Measurements from ENCODE around the gene DISP2. TPM values are rescaled to one million over a fixed set of nuclear protein-coding genes. Genes with fewer than 3 reads are reported as not detected.

The DISP2 gene
- total and polyA plus RNA-seq, 8 donors, result 0.14 to 4.1 (median 1.4) TPM

DNA sequence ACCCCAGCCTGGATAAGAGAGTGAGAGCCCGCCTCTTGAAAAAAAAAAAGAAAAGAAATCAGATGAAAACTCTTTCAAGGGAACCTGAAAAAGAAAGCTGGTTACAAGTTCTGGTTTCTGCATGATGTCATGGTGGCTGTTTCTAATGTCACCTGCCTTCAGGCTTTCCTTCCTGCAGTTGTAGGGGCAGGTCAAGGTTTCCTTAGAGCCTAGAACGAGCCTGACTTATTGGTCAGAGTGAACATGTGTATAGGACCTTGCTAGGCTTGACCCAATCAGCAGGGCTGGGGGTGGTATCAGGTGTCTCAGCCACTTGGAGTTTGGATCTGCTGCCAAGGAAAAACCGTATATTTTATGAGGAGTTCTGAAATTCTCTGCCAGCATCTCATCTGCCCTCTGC is 51.3 kb downstream of the DISP2 start:
- intact Hi-C loops (cut with DNase I), result no loop called here

DNA sequence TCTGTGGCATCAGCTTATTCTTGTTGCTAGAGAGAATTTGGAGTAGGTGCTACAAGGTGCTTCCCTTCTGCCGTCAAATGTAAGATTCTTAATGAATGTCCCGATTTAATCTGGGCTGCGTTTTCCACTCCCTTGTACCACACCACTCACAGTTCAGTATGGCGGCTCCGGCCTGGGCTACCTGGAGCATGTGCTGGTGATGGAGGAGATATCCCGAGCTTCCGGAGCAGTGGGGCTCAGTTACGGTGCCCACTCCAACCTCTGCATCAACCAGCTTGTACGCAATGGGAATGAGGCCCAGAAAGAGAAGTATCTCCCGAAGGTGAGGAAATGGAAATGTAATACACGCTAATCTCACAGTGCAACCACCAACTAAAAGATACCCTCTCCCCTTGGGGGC is 52.5 kb downstream of the DISP2 start:
- no peak for ATAC-seq
- DNase-seq, result no peak
- Histone ChIP-seq H3K4me1 (peaks cover 0 to 22% (median 11%) of the 10 kb centered on the region in 3 donors), H3K27me3 (no peaks in the 10 kb centered on the region), H3K4me3 (no peak overlapping the region), H3K36me3 (peaks cover 0 to 31% (median 8%) of the 10 kb centered on the region in 3 donors), H3K27ac (no peak overlapping the region), H3K9me3 (no peaks in the 10 kb centered on the region)
- FAIRE-seq, result no peak
- intact Hi-C loops (cut with DNase I), result no loop called here
- TF ChIP-seq, protein P1, sequence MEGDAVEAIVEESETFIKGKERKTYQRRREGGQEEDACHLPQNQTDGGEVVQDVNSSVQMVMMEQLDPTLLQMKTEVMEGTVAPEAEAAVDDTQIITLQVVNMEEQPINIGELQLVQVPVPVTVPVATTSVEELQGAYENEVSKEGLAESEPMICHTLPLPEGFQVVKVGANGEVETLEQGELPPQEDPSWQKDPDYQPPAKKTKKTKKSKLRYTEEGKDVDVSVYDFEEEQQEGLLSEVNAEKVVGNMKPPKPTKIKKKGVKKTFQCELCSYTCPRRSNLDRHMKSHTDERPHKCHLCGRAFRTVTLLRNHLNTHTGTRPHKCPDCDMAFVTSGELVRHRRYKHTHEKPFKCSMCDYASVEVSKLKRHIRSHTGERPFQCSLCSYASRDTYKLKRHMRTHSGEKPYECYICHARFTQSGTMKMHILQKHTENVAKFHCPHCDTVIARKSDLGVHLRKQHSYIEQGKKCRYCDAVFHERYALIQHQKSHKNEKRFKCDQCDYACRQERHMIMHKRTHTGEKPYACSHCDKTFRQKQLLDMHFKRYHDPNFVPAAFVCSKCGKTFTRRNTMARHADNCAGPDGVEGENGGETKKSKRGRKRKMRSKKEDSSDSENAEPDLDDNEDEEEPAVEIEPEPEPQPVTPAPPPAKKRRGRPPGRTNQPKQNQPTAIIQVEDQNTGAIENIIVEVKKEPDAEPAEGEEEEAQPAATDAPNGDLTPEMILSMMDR (IDR thresholded peaks at IDR 0.05), result no peak
- 94 to 97% methylated on average over 11 of the region's 11 CpGs for WGBS, 2 donors

More for the DNA sequence above, 51.3 kb downstream of the DISP2 start:
- no peak overlapping the region for H3K27ac ChIP-seq
- H3K36me3 ChIP-seq, result peaks cover 0 to 21% (median 0%) of the 10 kb centered on the region in 3 donors
- no peak for FAIRE-seq
- TF ChIP-seq, protein P1 (IDR thresholded peaks at IDR 0.05), result no peak
- peaks cover 0 to 29% (median 11%) of the 10 kb centered on the region in 3 donors for H3K4me1 ChIP-seq
- WGBS, 2 donors, result 82 to 88% methylated on average over 3 of the region's 3 CpGs
- ATAC-seq, result no peak
- no peak for DNase-seq
- H3K4me3 ChIP-seq, result no peak overlapping the region
- no peaks in the 10 kb centered on the region for H3K27me3 ChIP-seq
- H3K9me3 ChIP-seq, result no peaks in the 10 kb centered on the region

DNA sequence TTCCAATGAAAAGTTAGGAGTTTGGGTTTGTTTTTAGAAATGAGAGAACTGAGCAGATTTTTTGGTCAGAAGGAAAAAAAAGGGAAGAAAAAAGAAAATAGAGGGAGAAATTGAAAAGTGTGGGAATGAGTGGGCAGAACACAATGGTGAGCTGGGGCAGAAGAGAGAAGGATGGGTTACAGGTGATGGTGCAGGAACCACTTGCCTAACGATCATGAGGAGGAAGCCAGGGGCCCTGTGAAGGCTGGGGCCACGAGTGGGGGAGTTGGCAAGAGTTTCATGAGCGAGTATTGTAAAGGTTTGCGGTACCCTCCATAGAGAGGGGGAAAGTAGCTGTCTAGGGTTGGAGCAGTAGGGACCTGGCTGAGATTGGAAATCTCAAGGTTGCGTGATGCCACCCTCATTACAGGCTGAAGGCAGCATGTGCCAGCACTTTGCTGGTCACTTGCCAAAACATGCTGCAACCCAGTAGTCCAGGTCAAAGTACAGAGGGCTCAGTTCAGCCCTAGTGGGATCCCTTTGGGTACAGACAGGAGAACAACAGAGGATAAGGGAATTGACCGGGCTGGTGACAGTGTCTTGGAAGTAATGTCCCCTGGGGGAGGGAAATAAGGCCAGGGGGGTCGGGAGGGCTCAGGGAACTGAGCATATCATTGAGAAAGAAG is 54.2 kb downstream of the DISP2 start:
- ATAC-seq (peak; percentile 93 to 96 (median 94)), DNase-seq (peak; percentile 66 to 88 (median 81)), FAIRE-seq (no peak)
- TF ChIP-seq, protein P1 (IDR thresholded peaks at IDR 0.05), result no peak
- WGBS, 2 donors, result 24 to 28% methylated on average over 7 of the region's 7 CpGs
- intact Hi-C loops (cut with DNase I), result no loop called here
- Histone ChIP-seq H3K27ac (no peak overlapping the region), H3K36me3 (peaks cover 0 to 44% (median 9%) of the 10 kb centered on the region in 3 donors), H3K27me3 (no peaks in the 10 kb centered on the region), H3K4me1 (peaks cover 0 to 14% (median 11%) of the 10 kb centered on the region in 3 donors), H3K9me3 (no peaks in the 10 kb centered on the region), H3K4me3 (no peak overlapping the region)

DNA sequence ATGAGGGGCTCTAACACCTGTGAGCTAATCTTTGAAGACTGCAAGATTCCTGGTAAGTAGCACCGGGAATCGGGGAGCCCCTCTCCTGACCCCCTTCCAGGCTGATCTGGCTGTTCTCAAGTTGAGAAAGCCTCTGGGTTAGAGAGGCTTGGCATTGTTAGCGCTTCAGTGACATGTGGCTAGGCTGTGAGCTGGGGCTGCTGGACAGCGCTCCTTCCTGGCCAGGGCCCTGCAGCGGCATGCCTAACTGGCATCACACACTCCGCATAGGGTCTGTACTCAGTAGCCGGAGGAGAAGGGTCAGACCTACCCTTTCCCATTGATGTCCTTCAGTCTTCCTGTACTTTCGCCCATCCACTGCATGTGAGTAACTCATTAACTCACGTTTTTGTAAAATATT is 55.0 kb downstream of the DISP2 start:
- WGBS, 2 donors, result 86 to 89% methylated on average over 9 of the region's 9 CpGs
- intact Hi-C loops (cut with DNase I), result no loop called here
- H3K27me3 ChIP-seq, result no peaks in the 10 kb centered on the region
- DNase-seq (no peak), FAIRE-seq (no peak), ATAC-seq (peak in 1 of 4 donors; percentile 24)
- H3K4me1 ChIP-seq, result peaks cover 0 to 11% (median 10%) of the 10 kb centered on the region in 3 donors
- TF ChIP-seq, protein P1 (IDR thresholded peaks at IDR 0.05), result no peak
- H3K4me3 ChIP-seq, result no peak overlapping the region
- H3K36me3 ChIP-seq, result peaks cover 0 to 44% (median 9%) of the 10 kb centered on the region in 3 donors
- H3K9me3 ChIP-seq, result no peaks in the 10 kb centered on the region
- H3K27ac ChIP-seq, result no peak overlapping the region

DNA sequence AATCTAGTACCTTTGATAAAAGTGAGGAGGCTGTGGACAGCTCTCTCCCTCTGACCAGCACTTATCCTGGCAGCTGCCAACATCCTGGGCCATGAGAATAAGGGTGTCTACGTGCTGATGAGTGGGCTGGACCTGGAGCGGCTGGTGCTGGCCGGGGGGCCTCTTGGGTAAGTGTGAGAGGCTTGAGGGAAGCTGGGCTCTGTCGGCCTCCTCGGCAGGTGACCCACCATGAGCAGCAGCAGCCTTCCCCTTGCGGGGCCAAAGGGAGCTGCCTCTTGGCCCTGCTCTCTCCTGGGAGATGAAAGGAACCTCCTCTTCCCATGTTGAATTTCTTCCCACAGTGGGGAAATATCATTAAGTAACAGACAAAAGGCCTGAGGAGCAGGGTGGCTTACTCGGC is 56.8 kb downstream of the DISP2 start:
- intact Hi-C loops (cut with DNase I), result no loop called here
- TF ChIP-seq, protein P1 (IDR thresholded peaks at IDR 0.05), result no peak
- Histone ChIP-seq H3K27ac (no peak overlapping the region), H3K9me3 (no peaks in the 10 kb centered on the region), H3K27me3 (no peaks in the 10 kb centered on the region), H3K36me3 (peaks cover 0 to 44% (median 9%) of the 10 kb centered on the region in 3 donors), H3K4me3 (no peak overlapping the region), H3K4me1 (peaks cover under 1 to 12% (median 11%) of the 10 kb centered on the region in 3 donors)
- DNase-seq (no peak), FAIRE-seq (no peak), ATAC-seq (no peak)
- 97% methylated on average over 7 of the region's 7 CpGs for WGBS, 2 donors

Measured in pancreas (tissue), 10 donors.